Stimulated activated CD8-positive, alpha-beta memory T cell treated with anti-CD3 and anti-CD28 coated beads, Interleukin-4, amount 100 ng/mL, for 48 hours (primary cell): Measurements from ENCODE around the gene SLC66A3.
"Not testable (repeated sequence)": the region's sequence is repeated elsewhere in the genome, so short reads cannot be mapped to it uniquely, and the experiment has no call there.

Source experiments
- DNase-seq: peaks from one replicate; pipeline ENCODE4 v3.0.0-alpha.2; 2020

Gene SLC66A3

DNA sequence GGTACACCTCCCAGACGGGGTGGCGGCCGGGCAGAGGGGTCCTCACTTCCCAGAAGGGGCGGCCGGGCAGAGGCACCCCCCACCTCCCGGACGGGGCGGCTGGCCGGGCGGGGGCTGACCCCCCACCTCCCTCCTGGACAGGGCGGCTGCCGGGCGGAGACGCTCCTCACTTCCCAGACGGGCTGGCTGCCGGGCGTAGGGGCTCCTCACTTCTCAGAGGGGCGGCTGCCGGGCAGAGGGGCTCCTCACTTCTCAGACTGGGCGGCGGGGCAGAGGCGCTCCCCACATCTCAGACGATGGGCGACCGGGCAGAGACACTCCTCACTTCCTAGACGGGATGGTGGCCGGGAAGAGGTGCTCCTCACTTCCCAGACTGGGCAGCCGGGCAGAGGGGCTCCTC is 9.8 kb downstream of the SLC66A3 start:
- DNase-seq, result not testable (repeated sequence)

DNA sequence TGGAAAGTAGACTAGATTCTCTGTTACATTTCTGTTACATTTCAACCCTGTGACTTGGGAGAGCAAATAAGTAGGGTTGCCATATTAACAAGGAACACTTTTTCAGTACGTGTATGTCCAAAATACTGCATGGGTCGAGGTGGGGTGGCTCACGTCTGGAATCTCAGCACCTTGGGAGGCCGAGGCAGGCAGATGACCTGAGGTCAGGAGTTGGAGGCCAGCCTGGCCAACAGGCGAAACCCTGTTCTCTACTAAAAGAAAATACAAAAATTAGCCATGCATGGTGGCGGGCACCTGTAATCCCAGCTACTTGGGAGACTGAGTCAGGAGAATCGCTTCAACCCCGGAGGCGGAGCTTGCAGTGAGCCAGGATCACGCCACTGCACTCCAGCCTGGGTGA is 11.2 kb downstream of the SLC66A3 start:
- DNase-seq, result no peak

- no peak for DNase-seq
Observed at GRCh38 chr2:11168488-11168887, 13.2 kb downstream of the SLC66A3 start.

DNA sequence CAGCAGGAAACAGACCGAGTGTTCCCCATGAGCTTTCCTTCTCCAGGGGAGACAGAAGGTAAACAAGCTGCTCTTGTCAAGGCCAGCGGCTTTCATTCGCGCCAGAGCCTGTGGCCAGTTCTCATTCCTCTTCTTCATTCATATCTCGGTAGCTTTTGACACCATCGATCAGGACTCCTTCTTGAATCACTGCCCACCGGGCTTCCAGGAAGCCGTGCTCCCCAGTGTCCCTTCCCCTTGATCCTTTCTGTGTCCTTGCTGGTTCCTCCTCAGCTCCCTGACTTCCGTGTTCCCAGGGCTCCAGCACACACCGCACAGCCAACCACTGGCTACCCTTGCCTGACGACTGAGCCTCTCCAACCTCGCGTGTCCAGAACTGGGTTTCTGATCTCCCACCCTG is 14.1 kb downstream of the SLC66A3 start:
- no peak for DNase-seq

DNA sequence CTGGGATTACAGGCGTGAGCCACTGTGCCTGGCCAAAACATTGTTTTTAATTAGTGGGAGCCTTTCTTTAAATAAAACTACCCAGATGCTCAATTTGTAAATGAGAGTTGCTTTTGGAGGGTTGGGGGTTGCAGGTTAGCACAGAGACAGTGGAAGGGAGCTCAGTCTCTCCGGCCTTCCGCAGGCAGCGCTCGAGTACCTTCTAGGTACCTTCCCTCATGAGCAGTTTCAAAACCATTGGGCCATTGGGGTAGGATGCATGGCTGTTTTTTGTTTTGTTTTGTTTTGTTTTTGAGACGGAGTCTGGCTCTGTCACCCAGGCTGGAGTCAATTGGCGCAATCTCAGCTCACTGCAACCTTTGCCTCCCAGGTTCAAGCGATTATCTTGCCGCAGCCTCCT is 19.0 kb downstream of the SLC66A3 start:
- DNase-seq, result no peak

GRCh38 chr2:11175293-11175795 is 20.1 kb downstream of the SLC66A3 start:
- no peak for DNase-seq

GRCh38 chr2:11177871-11178690 is 22.8 kb downstream of the SLC66A3 start:
- no peak for DNase-seq

DNA sequence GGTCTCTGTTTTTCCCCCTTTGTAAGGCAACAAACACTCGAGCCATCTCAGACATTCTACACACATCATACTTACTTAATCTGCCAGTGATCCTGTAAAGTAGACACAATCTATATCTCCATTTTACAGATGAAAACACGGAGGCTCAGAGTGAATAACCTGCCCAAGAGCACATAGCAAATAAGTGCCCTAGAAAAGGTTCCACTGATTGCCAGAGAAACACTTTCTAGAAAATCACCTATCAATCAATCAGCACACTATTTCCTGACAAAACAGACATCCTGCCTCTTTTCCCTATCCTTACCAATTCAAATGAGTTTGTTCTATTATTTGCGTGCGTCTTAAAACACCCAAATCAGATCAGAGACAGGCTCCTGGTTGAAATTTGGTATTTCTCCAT is 23.9 kb downstream of the SLC66A3 start:
- DNase-seq, result no peak

- no peak for DNase-seq
Observed at GRCh38 chr2:11179899-11180298, 24.6 kb downstream of the SLC66A3 start.

- DNase-seq, result no peak
Observed at GRCh38 chr2:11180653-11181052, 25.4 kb downstream of the SLC66A3 start.

DNA sequence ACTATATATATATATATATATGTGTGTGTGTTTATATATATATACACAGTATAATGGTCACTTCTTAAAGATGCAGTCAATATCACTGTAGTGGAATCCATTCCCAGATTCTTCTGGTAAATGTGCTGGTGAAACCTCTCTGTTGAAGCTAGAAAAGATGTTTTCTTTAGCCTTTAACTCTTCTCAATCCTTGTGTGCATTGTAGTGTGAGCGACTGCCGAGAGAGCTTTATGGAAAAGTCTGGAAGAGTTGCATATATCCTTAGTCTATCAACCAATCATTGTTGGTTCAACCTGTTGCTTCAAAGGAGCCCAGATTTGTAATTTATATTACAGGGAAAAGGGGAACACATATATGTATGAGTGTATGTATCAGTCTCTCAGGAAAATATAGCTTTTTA is 27.7 kb downstream of the SLC66A3 start:
- no peak for DNase-seq

GRCh38 chr2:11186145-11186544 is 30.9 kb downstream of the SLC66A3 start:
- DNase-seq, result no peak

GRCh38 chr2:11187083-11187619 is 31.9 kb downstream of the SLC66A3 start:
- no peak for DNase-seq

GRCh38 chr2:11187731-11188130 is 32.5 kb downstream of the SLC66A3 start:
- no peak for DNase-seq

- DNase-seq, result no peak
Observed at GRCh38 chr2:11196246-11196645, 41.0 kb downstream of the SLC66A3 start.

DNA sequence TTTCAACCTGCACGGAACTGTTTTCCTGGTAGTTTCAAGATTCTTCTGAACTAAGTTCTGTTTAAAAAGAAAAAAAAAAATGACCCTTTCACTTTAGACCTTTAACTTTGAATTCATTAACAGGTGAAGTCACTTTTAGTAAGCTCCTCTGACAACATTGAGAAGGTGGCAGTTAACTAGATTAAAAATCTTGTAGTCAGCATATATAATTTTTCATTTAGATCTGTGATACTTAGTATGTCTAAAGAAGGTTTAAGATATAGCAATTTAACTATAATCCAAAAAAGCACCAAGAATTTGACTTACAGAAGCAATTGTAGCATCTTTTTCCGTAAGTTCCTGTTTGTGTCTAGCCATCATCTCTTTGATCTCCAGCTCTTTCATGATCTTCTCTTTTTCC is 45.4 kb downstream of the SLC66A3 start:
- no peak for DNase-seq

DNA sequence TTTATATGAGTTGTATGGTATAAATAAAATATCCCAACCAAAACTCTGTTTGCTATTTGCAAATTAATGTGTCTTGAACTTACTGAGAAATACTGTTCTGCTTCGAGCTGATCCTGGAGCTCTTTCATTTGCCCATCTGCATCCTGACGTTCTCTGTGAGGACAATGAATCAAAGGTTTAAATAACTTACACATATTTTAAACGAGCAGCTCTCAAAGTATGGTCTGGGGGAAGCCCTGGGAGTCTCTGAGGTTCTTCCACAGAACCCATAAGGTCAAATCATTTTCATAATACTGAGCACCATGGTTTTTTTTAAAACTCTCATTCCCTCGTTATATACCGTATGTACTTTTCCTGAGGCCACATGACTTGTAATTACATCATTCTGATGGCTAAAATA is 46.7 kb downstream of the SLC66A3 start:
- no peak for DNase-seq

- DNase-seq, result no peak
Observed at GRCh38 chr2:11203480-11203879, 48.2 kb downstream of the SLC66A3 start.

GRCh38 chr2:11208083-11208482 is 52.8 kb downstream of the SLC66A3 start:
- no peak for DNase-seq

DNA sequence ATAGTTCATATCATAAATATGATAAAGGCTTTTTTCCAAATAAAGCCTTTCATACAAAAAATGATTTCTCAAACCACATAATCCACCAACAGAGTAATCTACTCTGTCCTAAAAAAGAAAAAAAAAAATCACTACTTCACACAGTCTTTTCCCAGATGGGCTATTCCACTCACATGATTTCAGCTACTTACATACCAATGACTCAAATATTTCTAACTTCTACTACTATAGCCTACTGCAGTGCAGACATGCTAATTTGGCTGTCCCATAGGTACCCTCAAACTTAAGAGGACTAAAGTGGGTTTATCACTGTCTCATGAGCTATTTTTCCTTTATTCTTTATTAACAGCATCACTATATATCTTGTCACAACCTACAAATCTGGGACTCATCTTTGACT is 57.4 kb downstream of the SLC66A3 start:
- DNase-seq, result no peak

DNA sequence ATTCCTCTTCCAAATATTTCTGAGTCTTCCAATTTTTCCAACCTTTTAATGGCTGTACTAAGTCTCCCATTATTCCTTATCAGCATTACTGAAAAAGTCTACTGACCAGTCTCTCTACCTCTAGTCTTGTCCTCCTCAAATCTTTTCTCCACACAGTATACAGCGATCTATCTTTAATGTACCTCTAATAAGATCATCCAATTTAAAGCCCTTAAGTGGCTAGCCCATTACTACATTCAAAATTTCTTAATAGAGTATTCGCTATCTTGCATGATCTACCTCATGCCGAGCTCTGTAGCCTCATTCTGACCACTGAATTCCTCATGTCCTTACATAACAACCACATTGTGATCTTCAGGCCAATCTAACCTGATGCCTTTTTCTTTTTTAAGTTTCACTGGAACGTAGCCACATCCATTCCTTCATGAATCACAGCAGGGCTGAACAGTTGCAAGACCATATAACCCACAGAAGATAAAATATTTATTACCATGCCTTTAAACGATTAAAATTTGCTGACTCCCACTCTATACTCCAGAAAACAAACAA is 57.9 kb downstream of the SLC66A3 start:
- DNase-seq, result no peak

DNA sequence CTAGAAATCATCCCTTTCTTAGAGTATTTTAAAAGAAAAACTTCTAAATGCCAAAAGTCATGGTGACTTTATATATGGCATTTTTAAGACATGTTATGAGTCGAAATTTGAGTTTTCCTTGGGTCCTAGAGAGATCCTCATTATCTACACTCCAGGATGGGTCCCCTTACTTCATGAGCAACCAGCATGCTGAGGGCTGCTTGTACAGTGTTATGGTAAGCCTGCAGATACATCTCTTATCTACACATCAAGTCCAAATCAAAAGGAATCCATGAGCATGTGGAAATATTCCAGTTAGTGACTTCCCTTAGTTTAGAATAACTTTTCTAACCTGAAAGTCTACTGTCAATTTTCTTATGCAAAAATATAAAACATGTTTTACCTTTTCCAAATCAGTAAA is 58.7 kb downstream of the SLC66A3 start:
- DNase-seq, result no peak

DNA sequence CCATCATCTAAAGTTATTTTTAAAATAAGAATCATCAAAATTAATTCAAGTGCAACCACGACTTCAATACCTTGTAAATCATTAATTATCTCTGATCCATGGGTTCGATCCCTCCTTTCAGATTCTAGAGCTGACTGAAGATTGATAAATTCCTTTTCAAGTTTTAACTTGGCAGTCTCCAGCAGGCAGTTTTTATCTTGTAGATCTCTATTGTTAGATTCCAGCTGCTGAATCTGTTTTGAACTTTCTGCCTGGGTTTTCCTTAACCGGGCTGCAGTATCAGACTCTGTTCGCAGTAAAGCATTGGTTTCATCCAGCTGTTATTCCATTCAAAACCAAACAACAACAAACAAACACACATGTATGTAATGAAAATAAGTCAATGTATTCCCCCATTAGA is 59.5 kb downstream of the SLC66A3 start:
- DNase-seq, result no peak

DNA sequence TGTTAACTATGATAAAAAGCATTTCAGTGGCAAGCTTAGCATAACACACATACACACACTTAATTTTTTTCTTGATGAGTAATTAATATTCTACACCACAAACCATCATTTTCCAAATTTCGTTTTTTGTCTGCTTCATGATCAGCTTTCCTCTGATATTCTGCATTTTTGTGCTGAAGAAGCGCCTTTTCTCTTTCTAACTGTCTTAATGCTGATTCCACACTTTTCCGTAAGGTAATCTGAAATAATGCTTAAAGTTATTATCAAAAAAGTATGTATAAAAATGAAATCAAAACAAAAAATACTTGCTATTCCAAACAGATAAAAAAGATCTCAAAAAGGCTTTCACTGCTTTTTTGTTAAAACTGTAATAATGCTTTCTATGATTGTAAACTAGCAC is 60.1 kb downstream of the SLC66A3 start:
- DNase-seq, result no peak
